ENCODE data around the gene SDF2.
"Not testable (repeated sequence)": the region's sequence is repeated elsewhere in the genome, so short reads cannot be mapped to it uniquely, and the experiment has no call there.

The SDF2 gene

GRCh38 chr17:28623696-28624095 is 38.0 kb downstream of the SDF2 start:
- DNase-seq, result no peak

GRCh38 chr17:28622186-28622585 is 39.5 kb downstream of the SDF2 start:
- no peak for DNase-seq

- DNase-seq, result no peak
Observed at GRCh38 chr17:28620010-28620409, 41.7 kb downstream of the SDF2 start.

GRCh38 chr17:28618464-28618863 is 43.2 kb downstream of the SDF2 start:
- no peak for DNase-seq

- DNase-seq, result no peak
Observed at GRCh38 chr17:28616281-28616680, 45.4 kb downstream of the SDF2 start.

GRCh38 chr17:28615260-28615940 is 46.3 kb downstream of the SDF2 start:
- DNase-seq, result no peak

GRCh38 chr17:28613931-28614381 is 47.8 kb downstream of the SDF2 start, which contains the start of gene RSKR:
RSKR (minus strand) TSS chr17:28614185; CDS start chr17:28614161, 24 bp downstream.
- no peak for DNase-seq

GRCh38 chr17:28612936-28613872 is 48.5 kb downstream of the SDF2 start:
- peak; percentile 24 for DNase-seq

GRCh38 chr17:28612531-28612930 is 49.2 kb downstream of the SDF2 start:
- DNase-seq, result no peak

- no peak for DNase-seq
Observed at GRCh38 chr17:28610376-28610775, 51.3 kb downstream of the SDF2 start.

GRCh38 chr17:28604031-28604430 is 57.7 kb downstream of the SDF2 start:
- DNase-seq, result not testable (repeated sequence)

GRCh38 chr17:28599311-28600184 is 62.2 kb downstream of the SDF2 start:
- peak; percentile 55 for DNase-seq

GRCh38 chr17:28598799-28599310 is 62.9 kb downstream of the SDF2 start, which contains the start of gene SPAG5:
SPAG5 (minus strand) TSS chr17:28599025; CDS start chr17:28598946, 79 bp downstream.
- peak; percentile 96 for DNase-seq

- no peak for DNase-seq
Observed at GRCh38 chr17:28598389-28598788, 63.3 kb downstream of the SDF2 start.
